Measurements from ENCODE around the gene CGB5.
A peak's percentile ranks its signal among the peaks of the same experiment; 100 is the strongest.
"Not testable (repeated sequence)": the region's sequence is repeated elsewhere in the genome, so short reads cannot be mapped to it uniquely, and the experiment has no call there.

Gene CGB5

DNA sequence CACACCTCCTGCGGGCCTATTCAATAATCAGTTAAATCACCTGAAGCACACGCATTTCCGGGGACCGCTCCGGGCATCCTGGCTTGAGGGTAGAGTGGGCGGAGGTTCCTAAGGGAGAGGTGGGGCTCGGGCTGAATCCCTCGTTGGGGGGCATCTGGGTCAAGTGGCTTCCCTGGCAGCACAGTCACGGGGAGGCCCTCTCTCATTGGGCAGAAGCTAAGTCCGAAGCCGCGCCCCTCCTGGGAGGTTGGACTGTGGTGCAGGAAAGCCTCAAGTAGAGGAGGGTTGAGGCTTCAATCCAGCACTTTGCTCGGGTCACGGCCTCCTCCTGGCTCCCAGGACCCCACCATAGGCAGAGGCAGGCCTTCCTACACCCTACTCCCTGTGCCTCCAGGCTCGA is at the start of gene CGB5:
Gene CGB5 (plus strand): TSS at position 301 of the 400 bp plus-strand sequence. CDS start 362 bp downstream, outside the sequence.
- DNase-seq (ENCODE audit: low spot score) = not testable (repeated sequence)

DNA sequence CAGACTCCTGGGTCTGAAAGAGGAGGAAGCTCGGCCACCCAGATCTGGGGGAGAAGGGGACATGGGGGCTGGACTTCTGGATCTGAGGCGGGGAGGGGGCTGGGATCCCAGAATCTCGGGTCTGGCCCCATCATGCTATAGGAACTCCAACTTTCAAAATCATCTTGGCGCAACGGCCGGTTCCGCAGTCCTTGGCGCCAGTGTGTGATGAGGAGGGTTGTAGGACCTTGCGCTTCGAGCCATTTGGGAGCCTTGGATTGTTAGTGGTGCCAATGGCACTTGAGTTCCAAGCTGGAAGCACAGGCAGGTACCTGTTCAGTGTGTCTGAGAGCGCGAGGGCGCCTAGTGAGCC is 49.6 kb upstream of the CGB5 start:
- no peak for DNase-seq (ENCODE audit: low spot score)

DNA sequence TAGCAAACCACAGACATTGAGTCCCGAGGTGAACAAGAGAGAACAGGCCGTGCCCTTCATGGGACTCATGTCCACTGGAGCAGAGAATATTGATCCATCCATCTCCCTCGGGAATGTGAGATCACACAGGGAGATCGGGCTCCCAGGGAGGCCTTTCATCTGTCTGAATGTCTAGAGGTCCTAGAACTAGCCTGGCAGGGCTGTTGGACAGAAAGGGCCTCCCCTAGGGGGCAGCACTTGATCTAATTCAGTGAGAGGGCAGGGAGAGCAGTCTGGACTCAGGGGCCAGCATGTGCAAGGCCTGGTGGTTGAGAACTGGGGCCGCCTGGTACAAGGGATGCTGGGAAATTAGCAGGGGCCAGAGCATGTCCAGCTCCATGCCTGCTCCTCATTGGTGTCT is 45.7 kb upstream of the CGB5 start:
- peak; percentile 27 for DNase-seq (ENCODE audit: low spot score)

DNA sequence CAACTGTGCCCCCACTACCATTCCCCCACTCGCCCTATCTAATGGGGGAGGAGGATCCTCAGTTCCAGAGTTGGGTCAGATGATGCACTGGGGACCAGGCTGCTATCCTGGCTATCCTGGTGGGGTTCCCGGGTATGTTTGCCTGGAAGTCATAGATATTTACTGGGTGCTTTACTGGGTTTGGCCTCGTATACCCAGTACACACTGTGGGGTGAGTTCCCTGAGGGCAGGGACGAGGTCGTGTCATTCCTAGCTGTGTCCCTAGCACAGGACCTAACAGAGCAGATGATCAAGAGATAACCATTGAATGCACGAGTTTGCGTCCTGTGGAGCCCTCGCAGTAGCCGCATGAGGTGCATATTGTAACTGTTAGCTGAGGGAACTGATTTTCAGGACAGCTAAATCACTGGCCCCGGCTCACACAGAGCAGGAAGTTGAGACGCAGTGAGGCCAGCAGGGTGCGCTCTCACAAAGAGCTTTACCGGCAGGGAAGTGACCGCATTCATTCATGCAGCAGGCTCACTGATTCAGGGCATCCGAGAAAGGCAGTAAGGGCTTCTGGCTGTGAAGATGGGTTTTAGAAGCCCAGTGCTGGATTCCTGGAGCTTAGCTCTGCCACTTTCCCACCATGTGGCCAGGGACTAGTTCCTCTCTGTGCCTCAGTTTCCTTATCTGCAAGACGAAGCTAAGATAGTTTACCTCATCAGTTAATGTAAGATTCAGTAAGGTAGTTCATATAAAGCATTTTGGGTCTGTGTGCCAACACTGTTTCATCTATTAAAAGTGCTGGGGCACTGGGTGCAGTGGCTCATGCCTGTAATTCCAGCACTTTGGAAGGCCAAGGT is 43.9 kb upstream of the CGB5 start:
- DNase-seq (ENCODE audit: low spot score) = peak; percentile 63

DNA sequence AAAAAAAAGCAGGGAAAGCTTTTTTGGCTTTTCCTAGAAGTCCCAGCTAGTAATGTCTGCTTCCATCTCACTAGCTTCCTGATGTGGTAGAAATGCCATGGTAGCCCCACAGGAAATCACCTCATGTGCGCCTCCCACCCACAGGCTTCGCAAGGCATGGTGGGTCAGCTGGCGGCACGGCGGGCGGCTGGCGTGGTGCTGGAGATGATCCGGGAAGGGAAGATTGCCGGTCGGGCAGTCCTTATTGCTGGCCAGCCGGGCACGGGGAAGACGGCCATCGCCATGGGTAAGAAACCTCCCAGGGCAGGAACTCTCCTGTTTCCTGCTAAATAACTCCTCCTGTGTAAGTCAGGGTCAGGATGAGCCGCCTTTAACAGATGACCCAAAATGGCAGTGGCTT is 39.5 kb upstream of the CGB5 start:
- no peak for DNase-seq (ENCODE audit: low spot score)

DNA sequence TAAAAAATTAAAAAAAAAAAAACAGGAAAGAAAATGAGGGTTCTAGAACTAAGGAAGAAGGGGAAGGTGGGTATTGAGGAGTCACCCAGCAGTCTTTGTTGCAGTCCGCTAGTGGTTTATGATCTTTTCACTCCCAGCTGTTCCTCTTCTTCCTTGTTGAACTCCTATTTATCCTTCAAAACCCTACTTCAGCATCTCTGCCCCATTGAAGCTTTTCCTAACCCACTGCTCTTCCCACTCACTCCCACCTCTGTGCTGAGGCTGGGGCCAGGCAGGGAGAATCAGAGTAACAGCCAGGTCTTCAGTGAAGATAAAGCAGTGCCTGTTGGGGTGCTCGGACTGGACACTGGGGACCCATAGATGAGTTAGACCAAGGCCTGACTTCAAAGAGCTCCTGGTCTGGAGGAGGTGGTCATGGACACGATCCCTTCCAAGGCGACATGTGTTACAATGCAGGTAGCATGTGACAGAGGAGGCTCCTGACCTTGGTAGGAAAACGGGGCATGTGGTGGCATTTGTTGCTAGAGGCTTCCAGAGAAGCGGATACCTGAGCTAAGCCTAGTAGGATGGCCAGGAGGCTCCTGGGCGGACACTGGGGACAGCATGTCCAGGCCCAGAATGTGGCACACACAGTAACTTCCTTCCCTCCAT is 38.6 kb upstream of the CGB5 start:
- DNase-seq (ENCODE audit: low spot score) = no peak

DNA sequence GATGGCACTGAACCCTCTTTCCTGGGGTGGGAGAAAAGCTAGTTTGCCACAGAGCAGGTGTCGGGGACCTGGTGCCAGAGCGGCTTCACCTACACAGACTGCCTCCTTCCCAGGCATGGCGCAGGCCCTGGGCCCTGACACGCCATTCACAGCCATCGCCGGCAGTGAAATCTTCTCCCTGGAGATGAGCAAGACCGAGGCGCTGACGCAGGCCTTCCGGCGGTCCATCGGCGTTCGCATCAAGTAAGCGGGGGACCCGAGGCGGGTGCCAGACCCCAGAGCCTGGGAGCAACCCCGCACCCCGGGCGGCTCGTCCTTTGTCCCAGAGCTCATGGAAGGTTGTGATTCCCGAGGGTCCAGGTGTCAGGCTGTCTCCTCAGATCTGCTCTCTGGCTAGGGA is 36.7 kb upstream of the CGB5 start:
- DNase-seq (ENCODE audit: low spot score) = no peak

DNA sequence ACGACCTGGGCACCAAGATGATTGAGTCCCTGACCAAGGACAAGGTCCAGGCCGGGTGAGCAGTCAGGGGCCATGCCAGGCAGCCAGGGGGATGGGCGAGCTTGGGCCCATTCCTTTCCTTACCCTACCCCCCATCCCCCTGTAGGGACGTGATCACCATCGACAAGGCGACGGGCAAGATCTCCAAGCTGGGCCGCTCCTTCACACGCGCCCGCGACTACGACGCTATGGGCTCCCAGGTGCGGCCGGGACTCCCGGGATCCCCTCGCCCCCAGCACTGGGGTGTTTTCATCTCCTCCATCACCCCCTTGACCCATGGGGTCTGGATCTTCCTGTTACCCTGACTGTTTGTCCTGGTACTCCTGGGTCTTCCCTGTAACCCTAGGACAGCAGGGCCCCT is 33.8 kb upstream of the CGB5 start:
- no peak for DNase-seq (ENCODE audit: low spot score)

DNA sequence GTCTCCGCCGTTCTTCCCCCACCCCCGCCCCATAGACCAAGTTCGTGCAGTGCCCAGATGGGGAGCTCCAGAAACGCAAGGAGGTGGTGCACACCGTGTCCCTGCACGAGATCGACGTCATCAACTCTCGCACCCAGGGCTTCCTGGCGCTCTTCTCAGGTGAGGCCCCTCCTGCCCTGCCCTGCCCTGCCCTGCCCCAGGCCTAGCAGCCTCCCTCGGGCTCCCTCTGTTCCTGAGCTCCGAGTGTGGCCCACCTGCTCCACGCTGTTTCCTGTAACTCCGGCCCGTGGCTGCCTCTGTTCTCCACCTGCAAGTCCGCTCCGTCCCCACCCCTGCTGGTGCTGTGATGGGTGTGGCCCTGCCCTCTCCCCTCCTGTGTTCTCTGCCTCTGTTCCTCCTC is 33.2 kb upstream of the CGB5 start:
- DNase-seq (ENCODE audit: low spot score) = no peak

DNA sequence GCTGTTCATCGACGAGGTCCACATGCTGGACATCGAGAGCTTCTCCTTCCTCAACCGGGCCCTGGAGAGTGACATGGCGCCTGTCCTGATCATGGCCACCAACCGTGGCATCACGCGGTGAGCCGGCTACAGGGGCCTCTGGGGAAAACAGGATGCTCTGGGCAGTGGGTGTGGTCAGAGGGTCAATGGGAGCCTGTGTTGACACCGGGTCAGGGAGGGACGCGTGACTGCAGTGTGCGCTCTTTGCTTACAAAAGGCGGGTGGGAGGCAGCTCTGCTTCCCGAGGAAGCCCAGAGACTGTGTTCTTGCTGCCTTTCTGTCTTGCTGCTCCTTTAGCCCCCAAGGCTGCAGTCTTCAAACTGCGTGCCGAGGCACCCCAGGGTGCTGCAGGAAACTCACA is 32.5 kb upstream of the CGB5 start:
- DNase-seq (ENCODE audit: low spot score) = no peak

DNA sequence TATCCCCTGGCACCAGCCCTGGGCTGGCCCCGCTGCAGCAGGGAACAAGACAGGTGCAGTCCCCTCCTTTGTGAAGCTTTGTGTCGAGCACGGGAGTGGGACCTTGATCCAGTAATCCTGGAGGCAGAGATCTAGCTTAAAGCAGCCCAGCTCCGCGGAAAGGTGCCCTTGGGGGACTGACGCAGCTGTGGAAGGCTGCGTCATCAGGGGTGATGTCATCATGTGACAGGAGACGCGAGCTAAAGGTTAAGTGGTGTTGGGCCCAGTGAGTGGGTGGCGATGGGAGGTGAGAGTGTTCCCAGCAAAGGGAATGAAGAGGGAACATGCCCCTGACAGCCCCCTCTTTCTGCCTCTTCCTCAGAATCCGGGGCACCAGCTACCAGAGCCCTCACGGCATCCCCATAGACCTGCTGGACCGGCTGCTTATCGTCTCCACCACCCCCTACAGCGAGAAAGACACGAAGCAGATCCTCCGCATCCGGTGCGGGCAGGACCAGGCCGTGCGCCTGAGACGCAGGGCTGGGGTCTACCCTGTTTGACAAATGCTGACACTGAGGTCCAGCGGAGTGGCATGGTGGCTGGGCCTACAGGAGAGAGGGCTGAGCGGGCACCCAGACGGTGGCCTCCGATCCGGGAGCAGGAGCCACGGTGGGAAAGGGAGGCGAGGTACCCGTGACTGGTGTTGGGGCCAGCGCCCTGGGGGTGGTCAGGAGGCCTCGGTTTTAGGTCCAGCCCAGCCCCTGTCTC is 29.4 kb upstream of the CGB5 start:
- no peak for DNase-seq (ENCODE audit: low spot score)

DNA sequence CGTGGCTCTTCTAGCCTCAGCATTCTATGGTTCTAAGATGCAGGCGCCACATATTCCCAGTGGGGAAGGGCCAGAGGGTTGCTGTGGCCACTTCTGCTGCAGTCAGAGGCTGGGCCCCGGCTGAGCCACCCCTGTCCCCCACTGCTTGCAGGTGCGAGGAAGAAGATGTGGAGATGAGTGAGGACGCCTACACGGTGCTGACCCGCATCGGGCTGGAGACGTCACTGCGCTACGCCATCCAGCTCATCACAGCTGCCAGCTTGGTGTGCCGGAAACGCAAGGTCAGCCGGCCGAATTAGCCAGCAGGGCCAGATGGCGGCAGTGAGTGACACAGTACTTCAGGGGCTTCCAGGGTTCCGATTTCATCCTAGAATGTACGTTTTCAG is 28.8 kb upstream of the CGB5 start:
- DNase-seq (ENCODE audit: low spot score) = no peak

DNA sequence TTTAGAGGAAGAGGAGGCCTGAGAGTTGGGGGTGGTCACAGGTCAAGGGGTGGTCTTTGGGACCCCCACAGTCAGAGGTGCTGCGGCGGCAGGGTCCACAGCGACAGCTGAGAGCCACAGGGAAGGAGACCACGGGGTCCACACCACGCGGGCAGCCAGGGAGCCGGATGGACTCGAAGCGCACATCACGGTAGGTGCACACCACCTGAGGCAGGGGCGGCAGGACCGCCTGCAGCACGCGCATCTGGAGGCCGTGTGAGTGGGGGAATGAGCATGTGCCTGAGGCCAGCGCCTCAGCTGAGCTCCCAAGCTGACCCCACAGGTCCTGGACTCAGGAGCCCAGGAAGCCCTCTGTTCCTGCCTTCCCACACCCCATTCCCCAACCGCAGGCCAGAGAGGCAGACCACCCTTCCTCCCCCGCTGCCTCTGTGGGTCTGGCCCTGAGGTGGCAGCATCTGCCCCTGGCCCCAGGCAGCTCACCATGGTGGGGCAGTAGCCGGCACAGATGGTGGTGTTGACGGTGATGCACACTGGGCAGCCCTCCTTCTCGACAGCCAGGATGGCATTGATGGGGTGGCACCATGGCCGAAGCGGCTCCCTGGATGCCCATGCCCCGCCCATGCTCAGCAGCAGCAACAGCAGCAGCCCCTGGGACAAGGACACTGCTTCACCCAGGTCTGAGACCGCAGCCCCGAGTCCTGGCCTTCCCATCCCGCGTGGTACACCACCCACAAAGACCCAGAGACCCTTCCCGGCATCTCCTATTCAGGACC is 27.4 kb upstream of the CGB5 start:
- no peak for DNase-seq (ENCODE audit: low spot score)

DNA sequence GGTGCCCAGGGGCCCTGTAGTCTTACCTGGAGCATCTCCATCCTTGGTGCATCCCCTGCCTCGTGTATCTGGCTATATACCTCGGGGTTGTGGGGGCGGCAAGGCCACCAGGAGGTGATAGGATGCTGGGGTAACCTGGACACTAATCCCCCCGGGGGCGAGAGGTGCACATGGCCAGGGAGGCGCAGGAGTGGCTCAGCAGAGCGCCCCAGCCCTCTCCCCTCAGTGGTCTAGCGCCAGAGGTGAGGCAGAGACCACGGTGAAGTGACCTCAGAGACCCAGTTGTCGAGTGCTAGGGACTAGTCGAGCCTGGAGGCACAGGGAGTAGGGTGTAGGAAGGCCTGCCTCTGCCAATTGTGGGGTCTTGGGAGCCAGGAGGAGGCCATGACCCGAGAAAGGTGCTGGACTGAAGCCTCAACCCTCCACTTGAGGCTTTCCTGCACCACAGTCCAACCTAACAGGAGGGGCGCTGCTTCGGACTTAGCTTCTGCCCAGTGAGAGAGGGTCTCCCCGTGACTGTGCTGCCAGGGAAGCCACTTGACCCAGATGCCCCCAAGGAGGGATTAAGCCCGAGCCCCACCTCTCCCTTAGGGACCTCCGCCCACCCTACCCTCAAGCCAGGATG is 26.5 kb upstream of the CGB5 start, which contains the start of gene LHB:
Gene LHB (minus strand): TSS at position 51 of the 625 bp plus-strand sequence. CDS start 10 bp downstream, at position 41.
- DNase-seq (ENCODE audit: low spot score) = no peak

DNA sequence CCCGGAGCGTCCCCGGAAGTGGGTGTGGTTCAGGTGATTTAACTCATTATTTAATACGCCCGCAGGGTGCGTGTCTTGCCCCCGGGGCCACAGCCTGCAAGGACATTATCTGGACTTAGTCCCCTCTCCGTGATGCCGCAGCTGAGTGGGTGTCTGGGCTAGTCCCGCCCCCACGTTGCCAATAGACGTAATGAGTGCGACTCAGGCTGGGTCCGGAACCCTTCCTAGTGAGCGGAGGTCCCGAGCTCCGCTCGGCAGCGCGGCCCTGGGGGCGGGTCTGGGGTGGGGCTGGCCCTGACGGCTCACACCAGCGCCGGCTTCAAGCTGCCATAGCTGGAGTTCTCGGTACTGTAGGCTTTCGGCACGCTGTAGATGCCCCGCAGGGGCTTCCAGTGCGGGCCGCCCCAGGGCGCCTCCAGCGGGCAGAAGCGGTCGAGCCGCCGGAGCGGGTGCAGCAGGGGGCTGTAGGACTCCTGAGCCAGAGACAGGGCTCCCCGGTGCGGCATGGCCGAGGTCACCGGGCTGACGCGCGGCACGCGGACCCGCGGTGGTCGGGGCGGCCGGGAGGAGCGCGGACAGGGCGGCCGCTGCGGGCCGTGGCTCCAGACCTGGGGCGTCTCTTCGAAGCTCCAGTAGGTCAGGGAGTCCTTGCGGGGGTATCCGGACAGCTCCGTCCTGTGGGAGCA is 25.8 kb upstream of the CGB5 start:
- peak; percentile 85 for DNase-seq (ENCODE audit: low spot score)

DNA sequence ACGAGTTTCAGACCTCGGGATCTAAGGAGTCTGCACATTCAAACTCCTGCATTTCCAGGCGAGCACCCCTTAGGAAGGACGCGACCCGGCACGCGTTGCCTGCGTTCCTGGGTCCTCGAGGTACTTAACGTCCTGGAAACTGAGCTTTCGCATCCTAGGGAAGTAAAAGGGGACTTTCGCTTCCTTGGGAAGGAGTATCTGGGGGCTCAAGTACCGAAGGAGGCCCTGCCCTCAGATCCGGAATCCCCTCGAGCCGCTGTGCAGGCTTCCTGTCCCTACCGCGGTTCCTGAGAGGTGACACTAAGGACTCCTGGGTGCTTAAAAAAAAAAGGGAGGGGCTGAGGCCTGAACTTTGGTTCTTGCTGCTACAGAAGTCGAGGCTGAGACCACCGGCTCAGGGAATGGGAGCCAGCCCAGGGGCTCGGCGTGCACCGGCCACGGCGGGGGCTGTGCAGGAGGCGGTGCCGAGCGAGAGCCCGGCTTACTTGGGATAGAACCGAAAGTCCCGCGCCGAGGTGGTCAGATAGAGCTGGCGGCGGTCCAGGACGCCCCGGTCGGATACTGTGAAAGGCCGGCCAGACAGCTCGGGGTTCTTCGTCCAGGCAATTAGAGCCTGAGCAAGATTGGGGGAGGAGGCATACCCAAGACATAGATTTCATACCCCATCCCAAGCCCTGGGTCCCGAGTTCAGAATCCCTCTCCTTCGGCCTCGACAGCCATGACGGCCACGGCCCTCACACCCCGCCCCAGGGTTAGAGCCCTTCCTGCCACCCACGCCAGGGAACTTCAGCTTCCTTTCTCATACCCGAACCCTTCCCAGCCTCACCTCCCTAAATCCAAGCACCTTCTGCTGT is 25.0 kb upstream of the CGB5 start:
- DNase-seq (ENCODE audit: low spot score) = not testable (repeated sequence)

DNA sequence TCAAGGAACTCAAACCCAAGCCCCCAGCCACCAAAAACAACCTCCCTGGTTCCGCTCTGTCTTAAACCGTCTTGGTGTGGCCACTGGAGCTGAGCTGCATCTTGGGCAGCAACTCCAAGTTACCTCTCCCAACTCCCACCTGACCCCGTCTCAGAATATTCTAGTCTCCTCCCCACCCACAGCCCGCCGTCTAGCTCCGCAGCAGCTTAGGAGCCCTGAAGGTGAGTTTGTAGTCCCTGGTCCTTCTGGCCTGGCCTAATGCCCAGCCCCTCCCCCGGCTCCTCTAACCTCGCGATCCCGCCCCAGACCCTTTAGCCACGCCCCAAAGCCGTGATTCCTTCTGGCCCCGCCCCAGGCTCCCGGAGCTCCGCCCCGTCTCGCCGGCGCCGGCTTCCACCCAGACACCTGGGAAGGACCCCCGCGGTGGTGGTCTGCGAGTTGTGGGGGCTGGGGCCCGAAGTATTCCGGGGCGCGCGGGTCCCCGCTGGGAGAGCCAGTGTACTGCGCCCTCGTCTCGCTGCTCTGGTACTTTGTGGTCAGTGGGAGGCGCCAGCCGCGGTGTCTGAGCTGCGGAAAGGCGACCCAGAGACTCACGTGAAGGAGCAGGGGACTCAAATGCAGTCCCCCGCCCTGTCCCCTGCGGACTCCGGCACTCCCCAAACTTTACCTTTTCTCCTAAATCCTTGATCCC is 24.3 kb upstream of the CGB5 start:
- peak; percentile 77 for DNase-seq (ENCODE audit: low spot score)

DNA sequence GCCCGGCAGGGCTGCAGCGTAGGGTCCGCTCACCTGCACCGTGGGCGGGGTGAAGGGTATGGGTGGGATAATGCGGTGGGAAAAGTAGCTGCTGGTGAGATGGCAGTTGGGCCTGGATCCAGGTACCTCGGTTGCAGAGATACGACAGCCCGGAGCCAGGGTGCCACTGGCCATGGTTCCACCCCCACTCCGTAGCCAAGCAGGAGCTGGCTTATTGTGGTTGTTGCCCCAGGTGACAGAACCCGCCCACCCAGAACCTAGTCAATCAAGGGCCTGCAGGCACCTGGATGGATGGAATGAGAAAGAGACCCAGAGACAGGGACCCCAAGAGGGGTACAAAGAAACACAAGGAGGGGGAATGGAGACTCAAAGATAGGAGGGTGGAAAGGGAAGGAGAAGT is 23.3 kb upstream of the CGB5 start:
- no peak for DNase-seq (ENCODE audit: low spot score)

All from germinal center (tissue), 1 donor.